H1 (cell line): ENCODE measurements around the gene SLC17A5. TPM values are rescaled to one million over a fixed set of nuclear protein-coding genes. Genes with fewer than 3 reads are reported as not detected.

Experiments used
- BCL11A ChIP-seq, 2 experiments: IDR thresholded peaks; one replicate each; pipeline ENCODE4 v1.6.1; 2011; ENCODE audit warnings: low read depth in 2 of 2, low read length in 2 of 2, mild to moderate bottlenecking in 2 of 2
- CHD7 ChIP-seq: fragments of 300-600 bp; sonication (generic); IDR thresholded peaks from 2 replicates; pipeline ENCODE4 v1.7.1; 2012; ENCODE audit warnings: low read length, moderate library complexity, mild to moderate bottlenecking, inconsistent platforms; ENCODE audit not compliant: insufficient replicate concordance
- EGR1 ChIP-seq: IDR thresholded peaks from 2 replicates; pipeline ENCODE4 v1.6.1; 2011; ENCODE audit warnings: low read depth, low read length, borderline replicate concordance
- GABPA ChIP-seq: IDR thresholded peaks from 2 replicates; pipeline ENCODE4 v1.6.1; 2011; ENCODE audit warnings: mild to moderate bottlenecking, low read length, moderate library complexity, borderline replicate concordance; ENCODE audit not compliant: insufficient read depth
- MAX ChIP-seq: IDR thresholded peaks from 2 replicates; pipeline ENCODE4 v1.6.1; 2012; ENCODE audit warnings: inconsistent platforms
- POLR2AphosphoS5 ChIP-seq: IDR thresholded peaks from 2 replicates; pipeline ENCODE4 v1.6.1; 2011; ENCODE audit warnings: low read depth, low read length
- RBBP5 ChIP-seq: IDR thresholded peaks from 2 replicates; pipeline ENCODE4 v1.7.1; 2012; ENCODE audit warnings: low read depth, mild to moderate bottlenecking, inconsistent platforms, low read length, moderate library complexity, borderline replicate concordance
- RNF2 ChIP-seq: fragments of 200-900, 300-1000 bp; sonication (generic); IDR thresholded peaks from 2 replicates; pipeline ENCODE4 v1.7.1; 2016; ENCODE audit warnings: borderline replicate concordance, low read depth, mild to moderate bottlenecking, antibody characterized with exemption, low read length; ENCODE audit not compliant: poor library complexity, severe bottlenecking; ENCODE audit errors: missing control alignments
- RXRA ChIP-seq: IDR thresholded peaks from 2 replicates; pipeline ENCODE4 v1.6.1; 2011; ENCODE audit warnings: low read depth, mild to moderate bottlenecking, low read length, moderate library complexity; ENCODE audit not compliant: insufficient read depth
- polyA plus RNA-seq, 7 experiments: library from polyadenylated mRNA; depleted of rRNA in 3 of 7; stranded (reverse) in 5 of 7; unstranded in 2 of 7; fragments of >200 nt in 5 of 7; fragments of 200-250 nt in 2 of 7; gene quantifications; 1 replicate in 5 of 7; 2 replicates in 1 of 7; 4 replicates in 1 of 7; pipeline versions ENCODE4 v1.2.1 to v1.2.3, GENCODE V29; 2011 to 2013; ENCODE audit warnings: missing spikeins in 2 of 7, mixed read lengths in 2 of 7
- total RNA-seq: library from RNA; stranded (reverse); fragmentation: NEBNext Ultra II Directional; extraction: Animal tissue kit (Norgen Biotek cat#: 25700); gene quantifications from 2 replicates; pipeline ENCODE4 v1.2.1, GENCODE V29; 2021

Gene SLC17A5
- total and polyA plus RNA-seq, 2 of the 8 experiments (the other 6 are each of a cell fraction or from before 2014, with no cell fraction given) = 11.0 to 11.9 TPM

GRCh38 chr6:73585566-73586415 lies 68.0 kb downstream of the SLC17A5 start (continued):
- TF ChIP-seq CHD7 = no peak
- TF ChIP-seq RBBP5 = no peak
- no peak for TF ChIP-seq RNF2
- TF ChIP-seq EGR1 = no peak
- TF ChIP-seq RXRA = no peak
- TF ChIP-seq MAX = no peak
- no peak for TF ChIP-seq GABPA
- no peak for TF ChIP-seq BCL11A (IDR thresholded peaks at IDR 0.05; ENCODE audit: low read depth in 2 of 2, low read length in 2 of 2)
- no peak for TF ChIP-seq POLR2AphosphoS5
